HepG2 (cell line): Measurements from ENCODE around the gene SGSM1. TPM values are rescaled to one million over a fixed set of nuclear protein-coding genes. Genes with fewer than 3 reads are reported as not detected.
A peak's percentile ranks its signal among the peaks of the same experiment; 100 is the strongest.

Source experiments
- CEBPZ ChIP-seq: IDR thresholded peaks from 2 replicates; pipeline ENCODE4 v1.6.1; 2012; ENCODE audit warnings: low read length, improper control_type of control experiment
- E2F5 ChIP-seq: sonication (generic); formaldehyde crosslinking; conservative IDR thresholded peaks from 2 replicates; pipeline ENCODE4 v1.4.0; 2020; ENCODE audit warnings: missing genetic modification reagents
- ELF3 ChIP-seq: IDR thresholded peaks from 2 replicates; pipeline ENCODE4 v1.6.1; 2016; ENCODE audit warnings: missing genetic modification reagents, missing compliant biosample characterization
- ELF4 ChIP-seq: sonication (generic); formaldehyde crosslinking; IDR thresholded peaks from 2 replicates; pipeline ENCODE4 v1.5.0; 2020; ENCODE audit warnings: missing genetic modification reagents, mild to moderate bottlenecking, moderate library complexity, borderline replicate concordance
- ESRRA ChIP-seq: sonication (generic); formaldehyde crosslinking; IDR thresholded peaks from 2 replicates; pipeline ENCODE4 v1.5.1; 2020; ENCODE audit warnings: mild to moderate bottlenecking, low read depth, missing genetic modification reagents
- FOSL1 ChIP-seq: sonication (generic); formaldehyde crosslinking; IDR thresholded peaks from 2 replicates; pipeline ENCODE4 v1.9.0; 2021; ENCODE audit warnings: missing genetic modification reagents, borderline replicate concordance
- JUND ChIP-seq: sonication (generic); formaldehyde crosslinking; IDR thresholded peaks from 2 replicates; pipeline ENCODE4 v1.8.0; 2022; ENCODE audit warnings: mild to moderate bottlenecking, missing genetic modification reagents
- MAF1 ChIP-seq: sonication (generic); formaldehyde crosslinking; IDR thresholded peaks from 2 replicates; pipeline ENCODE4 v1.5.0; 2020; ENCODE audit warnings: missing genetic modification reagents, borderline replicate concordance
- MAFK ChIP-seq, 2 experiments: IDR thresholded peaks in 1 of 2; conservative IDR thresholded peaks in 1 of 2; 2 replicates each; pipeline ENCODE4 v1.6.1; 2011; ENCODE audit warnings: improper control_type of control experiment in 2 of 2, low read length in 2 of 2
- MAZ ChIP-seq, 2 experiments: sonication (generic) in 1 of 2; formaldehyde crosslinking in 1 of 2; IDR thresholded peaks; 2 replicates each; pipeline versions ENCODE4 v1.5.0 to v1.6.1; 2012 to 2020; ENCODE audit warnings: low read depth in 2 of 2, mild to moderate bottlenecking in 2 of 2, borderline replicate concordance in 1 of 2, improper control_type of control experiment in 1 of 2, low read length in 1 of 2, missing genetic modification reagents in 1 of 2, moderate library complexity in 1 of 2
- NR2F6 ChIP-seq, 2 experiments: IDR thresholded peaks; 2 replicates each; pipeline ENCODE4 v1.6.1; 2016; ENCODE audit warnings: antibody characterized with exemption in 1 of 2, mild to moderate bottlenecking in 1 of 2
- PHF5A ChIP-seq: IDR thresholded peaks from one replicate; pipeline ENCODE4 v1.6.1; 2018; ENCODE audit warnings: low read depth, missing genetic modification reagents; ENCODE audit not compliant: unreplicated experiment
- TBX3 ChIP-seq: fragments of 450-650 bp; IDR thresholded peaks from 2 replicates; pipeline ENCODE4 v1.6.1; 2017; ENCODE audit warnings: antibody characterized with exemption, mild to moderate bottlenecking, inconsistent platforms, borderline replicate concordance
- WIZ ChIP-seq: sonication (generic); formaldehyde crosslinking; IDR thresholded peaks from 2 replicates; pipeline ENCODE4 v1.5.1; 2020; ENCODE audit warnings: mild to moderate bottlenecking, missing genetic modification reagents
- ZBTB46 ChIP-seq: sonication (generic); formaldehyde crosslinking; IDR thresholded peaks from 2 replicates; pipeline ENCODE4 v1.4.0; 2020; ENCODE audit warnings: mild to moderate bottlenecking, missing genetic modification reagents, borderline replicate concordance
- ZFP36 ChIP-seq: fragments of 150-350 bp; IDR thresholded peaks from 2 replicates; pipeline ENCODE4 v1.6.1; 2018; ENCODE audit warnings: borderline replicate concordance, low read length, low read depth; ENCODE audit not compliant: partially characterized antibody
- ZNF724P ChIP-seq: sonication (generic); formaldehyde crosslinking; IDR thresholded peaks from 2 replicates; pipeline ENCODE4 v1.8.0; 2022; ENCODE audit warnings: missing genetic modification reagents, borderline replicate concordance
- ZNF768 ChIP-seq: sonication (generic); formaldehyde crosslinking; IDR thresholded peaks from 2 replicates; pipeline ENCODE4 v1.4.0; 2020; ENCODE audit warnings: missing genetic modification reagents
- ZNF770 ChIP-seq: sonication (generic); formaldehyde crosslinking; IDR thresholded peaks from 2 replicates; pipeline ENCODE4 v1.5.0; 2020; ENCODE audit warnings: mild to moderate bottlenecking, missing genetic modification reagents
- ZSCAN30 ChIP-seq: sonication (generic); formaldehyde crosslinking; IDR thresholded peaks from 2 replicates; pipeline ENCODE4 v1.5.0; 2020; ENCODE audit warnings: mild to moderate bottlenecking, missing genetic modification reagents
- polyA plus RNA-seq, 8 experiments: library from polyadenylated mRNA; depleted of rRNA in 3 of 8; stranded (reverse) in 7 of 8; unstranded in 1 of 8; fragments of >200 nt; fragmentation: Illumina TruSeq in 4 of 8; extraction: Trizol in 4 of 8; gene quantifications; 2 replicates each; pipeline versions ENCODE4 v1.2.1 to v1.2.3, GENCODE V29; 2011 to 2016; ENCODE audit warnings: low read depth in 4 of 8, missing spikeins in 1 of 8, mixed read lengths in 1 of 8; ENCODE audit not compliant: insufficient read depth in 1 of 8
- total RNA-seq, 5 experiments: library from RNA; depleted of rRNA; stranded (reverse); fragments of >200 nt; fragmentation: Illumina TruSeq; extraction: Trizol; gene quantifications; 2 replicates each; pipeline ENCODE4 v1.2.3, GENCODE V29; 2016; ENCODE audit warnings: low read depth in 1 of 5

SGSM1 gene
- total and polyA plus RNA-seq, 2 of the 13 experiments (the other 11 are each of a cell fraction or from before 2014, with no cell fraction given): 0.07 TPM; not detected in 1

GRCh38 chr22:24894220-24894975 lies 88.4 kb downstream of the SGSM1 start (continued):
- no peak for TF ChIP-seq ZBTB46 (CRISPR knock-in tag)
- peak; percentile 91 for TF ChIP-seq JUND (CRISPR knock-in tag)
- TF ChIP-seq CEBPZ: no peak
- no peak; the same call in 1 of the 2 replicates for TF ChIP-seq ZNF770 (CRISPR knock-in tag)
- TF ChIP-seq WIZ (CRISPR knock-in tag): no peak
- no peak for TF ChIP-seq MAF1 (CRISPR knock-in tag)
- peak; percentile 36 for TF ChIP-seq PHF5A (CRISPR knock-in tag)
- no peak for TF ChIP-seq E2F5 (CRISPR knock-in tag)
- TF ChIP-seq FOSL1 (CRISPR knock-in tag): peak; percentile 91
- TF ChIP-seq TBX3: peak; percentile 26; the same call in 1 of the 2 replicates
- peak; percentile 48 to 61; a peak in 3 of 4 replicates for TF ChIP-seq MAFK (conservative IDR thresholded peaks at IDR 0.05 in 1 of 2, IDR thresholded peaks at IDR 0.05 in 1 of 2; ENCODE audit: low read length in 2 of 2)
- no peak for TF ChIP-seq ZNF768 (CRISPR knock-in tag)
- no peak for TF ChIP-seq ZSCAN30
- no peak for TF ChIP-seq ZFP36
- TF ChIP-seq ZNF724P (CRISPR knock-in tag): no peak; the same call in 1 of the 2 replicates
- peak; percentile 97 for TF ChIP-seq ELF3 (CRISPR knock-in tag)
- 0 out of 2 replicates have a peak, but pooled peaks have one; percentile 43 for TF ChIP-seq ESRRA
- 0 out of 2 replicates have a peak, but pooled peaks have one; percentile 52 for TF ChIP-seq ELF4
- no peak for TF ChIP-seq MAZ (IDR thresholded peaks at IDR 0.05; ENCODE audit: borderline replicate concordance, low read depth, low read length)
- TF ChIP-seq MAZ (CRISPR knock-in tag; IDR thresholded peaks at IDR 0.05; ENCODE audit: low read depth): no peak; the same call in 1 of the 2 replicates
- peak; percentile 56 for TF ChIP-seq NR2F6 (IDR thresholded peaks at IDR 0.05)
- TF ChIP-seq NR2F6 (CRISPR knock-in tag; IDR thresholded peaks at IDR 0.05): peak; percentile 79; the same call in 1 of the 2 replicates
